ENCODE data around the gene C2CD4D.

DNA sequence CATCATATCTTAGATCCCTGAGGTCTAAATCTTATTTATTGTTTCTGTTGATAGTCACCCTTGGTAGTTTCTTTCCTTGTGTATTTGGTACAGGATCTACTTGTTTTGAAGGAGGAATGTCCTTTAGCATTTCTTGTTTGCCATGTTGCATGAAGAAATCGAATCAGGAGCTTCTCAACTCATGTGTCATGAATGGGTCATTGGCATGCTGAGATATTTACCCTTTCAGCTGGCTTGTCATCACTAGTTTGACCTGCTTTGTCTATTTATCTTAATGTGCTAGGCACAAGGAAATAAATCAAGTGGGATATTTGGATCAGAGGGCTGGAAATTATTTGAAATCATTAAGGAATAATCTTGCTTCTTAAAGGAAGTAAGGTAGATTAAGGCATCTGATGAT is 45.9 kb upstream of the C2CD4D start:
- TF ChIP-seq, protein P1, sequence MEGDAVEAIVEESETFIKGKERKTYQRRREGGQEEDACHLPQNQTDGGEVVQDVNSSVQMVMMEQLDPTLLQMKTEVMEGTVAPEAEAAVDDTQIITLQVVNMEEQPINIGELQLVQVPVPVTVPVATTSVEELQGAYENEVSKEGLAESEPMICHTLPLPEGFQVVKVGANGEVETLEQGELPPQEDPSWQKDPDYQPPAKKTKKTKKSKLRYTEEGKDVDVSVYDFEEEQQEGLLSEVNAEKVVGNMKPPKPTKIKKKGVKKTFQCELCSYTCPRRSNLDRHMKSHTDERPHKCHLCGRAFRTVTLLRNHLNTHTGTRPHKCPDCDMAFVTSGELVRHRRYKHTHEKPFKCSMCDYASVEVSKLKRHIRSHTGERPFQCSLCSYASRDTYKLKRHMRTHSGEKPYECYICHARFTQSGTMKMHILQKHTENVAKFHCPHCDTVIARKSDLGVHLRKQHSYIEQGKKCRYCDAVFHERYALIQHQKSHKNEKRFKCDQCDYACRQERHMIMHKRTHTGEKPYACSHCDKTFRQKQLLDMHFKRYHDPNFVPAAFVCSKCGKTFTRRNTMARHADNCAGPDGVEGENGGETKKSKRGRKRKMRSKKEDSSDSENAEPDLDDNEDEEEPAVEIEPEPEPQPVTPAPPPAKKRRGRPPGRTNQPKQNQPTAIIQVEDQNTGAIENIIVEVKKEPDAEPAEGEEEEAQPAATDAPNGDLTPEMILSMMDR (IDR thresholded peaks at IDR 0.05), result no peak
- no peak for TF ChIP-seq POLR2A (IDR thresholded peaks at IDR 0.05)
